Adrenal gland (tissue), 5 donors: ENCODE results near the gene EMID1.

Source experiments
- CTCF ChIP-seq, 6 experiments: fragments of 450-650 bp in 4 of 6; fragments of 200-600 bp in 2 of 6; sonication (generic) in 1 of 6; IDR thresholded peaks; 1 replicate in 5 of 6; 2 replicates in 1 of 6; pipeline versions ENCODE4 v1.5.1 to v1.8.0; 2016 to 2021; ENCODE audit warnings: antibody characterized with exemption in 6 of 6, mild to moderate bottlenecking in 2 of 6, moderate library complexity in 1 of 6
- POLR2A ChIP-seq, 2 donors: fragments of 450-650 bp; IDR thresholded peaks; one replicate each; pipeline ENCODE4 v1.6.1; 2017; ENCODE audit warnings: antibody characterized with exemption in 2 of 2, mild to moderate bottlenecking in 2 of 2, moderate library complexity in 1 of 2
- donor health status: DM: no; HTN: no; CAD: no.

- peak in 1 of 6 experiments; percentile 8 for TF ChIP-seq CTCF (IDR thresholded peaks at IDR 0.05)
- peak; percentile 34 to 60 for TF ChIP-seq POLR2A (IDR thresholded peaks at IDR 0.05)
Observed at GRCh38 chr22:29306835-29307595, 101.3 kb downstream of the EMID1 start.
